ENCODE results near the gene SCFD2. TPM values are rescaled to one million over a fixed set of nuclear protein-coding genes. Genes with fewer than 3 reads are reported as not detected.

The SCFD2 gene
- total and polyA plus RNA-seq, 8 donors, result 11.4 to 26.6 (median 13.7) TPM

DNA sequence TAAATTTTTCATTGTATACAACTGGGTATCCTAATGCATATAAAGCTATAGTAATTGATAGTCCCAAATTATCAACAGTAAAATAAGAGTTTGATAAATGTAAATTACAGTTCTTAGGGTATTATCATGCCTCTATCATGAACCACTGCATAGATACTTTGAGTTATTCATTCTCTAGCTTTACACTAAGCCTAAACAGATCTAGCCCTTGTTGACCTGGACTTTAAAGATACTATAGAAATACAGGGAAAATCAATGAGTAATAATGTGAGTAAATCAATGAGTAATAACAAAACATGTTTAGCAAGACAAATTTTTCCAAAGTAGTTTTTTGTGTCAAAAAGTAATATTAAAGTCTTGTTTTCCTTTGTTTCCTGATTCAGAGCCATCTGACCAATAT is 228.4 kb downstream of the SCFD2 start:
- no peaks in the 10 kb centered on the region for H3K4me1 ChIP-seq
- no peak for DNase-seq
- ATAC-seq, result no peak
- TF ChIP-seq, protein P1, sequence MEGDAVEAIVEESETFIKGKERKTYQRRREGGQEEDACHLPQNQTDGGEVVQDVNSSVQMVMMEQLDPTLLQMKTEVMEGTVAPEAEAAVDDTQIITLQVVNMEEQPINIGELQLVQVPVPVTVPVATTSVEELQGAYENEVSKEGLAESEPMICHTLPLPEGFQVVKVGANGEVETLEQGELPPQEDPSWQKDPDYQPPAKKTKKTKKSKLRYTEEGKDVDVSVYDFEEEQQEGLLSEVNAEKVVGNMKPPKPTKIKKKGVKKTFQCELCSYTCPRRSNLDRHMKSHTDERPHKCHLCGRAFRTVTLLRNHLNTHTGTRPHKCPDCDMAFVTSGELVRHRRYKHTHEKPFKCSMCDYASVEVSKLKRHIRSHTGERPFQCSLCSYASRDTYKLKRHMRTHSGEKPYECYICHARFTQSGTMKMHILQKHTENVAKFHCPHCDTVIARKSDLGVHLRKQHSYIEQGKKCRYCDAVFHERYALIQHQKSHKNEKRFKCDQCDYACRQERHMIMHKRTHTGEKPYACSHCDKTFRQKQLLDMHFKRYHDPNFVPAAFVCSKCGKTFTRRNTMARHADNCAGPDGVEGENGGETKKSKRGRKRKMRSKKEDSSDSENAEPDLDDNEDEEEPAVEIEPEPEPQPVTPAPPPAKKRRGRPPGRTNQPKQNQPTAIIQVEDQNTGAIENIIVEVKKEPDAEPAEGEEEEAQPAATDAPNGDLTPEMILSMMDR (IDR thresholded peaks at IDR 0.05), result no peak
- no peaks in the 10 kb centered on the region for H3K9me3 ChIP-seq
- no peaks in the 10 kb centered on the region for H3K36me3 ChIP-seq
- no peak overlapping the region for H3K4me3 ChIP-seq
- intact Hi-C loops (cut with DNase I), result no loop called here
- no peak overlapping the region for H3K27ac ChIP-seq
- H3K27me3 ChIP-seq, result no peaks in the 10 kb centered on the region

DNA sequence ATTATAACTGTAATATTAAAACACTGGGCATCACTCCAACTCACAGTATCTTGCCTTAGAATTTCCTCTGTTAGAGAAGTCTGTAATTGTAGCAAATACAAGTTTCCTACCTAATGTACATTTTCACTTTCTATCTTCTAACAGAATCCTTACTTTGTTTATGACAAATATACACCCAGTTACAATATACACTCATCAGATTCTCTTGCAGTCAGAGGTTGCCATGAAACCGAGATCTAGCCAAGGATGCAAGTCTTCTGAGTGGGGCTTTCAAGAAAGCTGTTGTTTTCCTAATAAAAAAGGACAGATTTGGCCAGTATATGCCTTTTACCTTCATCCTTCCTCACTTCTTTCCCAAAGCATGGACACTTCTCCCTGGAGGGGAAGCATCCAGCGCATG is 228.9 kb downstream of the SCFD2 start:
- no peak for DNase-seq
- H3K36me3 ChIP-seq, result no peaks in the 10 kb centered on the region
- no peak overlapping the region for H3K4me3 ChIP-seq
- no peaks in the 10 kb centered on the region for H3K27me3 ChIP-seq
- intact Hi-C loops (cut with DNase I), result no loop called here
- H3K4me1 ChIP-seq, result no peaks in the 10 kb centered on the region
- ATAC-seq, result no peak
- H3K27ac ChIP-seq, result no peak overlapping the region
- H3K9me3 ChIP-seq, result no peaks in the 10 kb centered on the region
- TF ChIP-seq, protein P1 (IDR thresholded peaks at IDR 0.05), result no peak

DNA sequence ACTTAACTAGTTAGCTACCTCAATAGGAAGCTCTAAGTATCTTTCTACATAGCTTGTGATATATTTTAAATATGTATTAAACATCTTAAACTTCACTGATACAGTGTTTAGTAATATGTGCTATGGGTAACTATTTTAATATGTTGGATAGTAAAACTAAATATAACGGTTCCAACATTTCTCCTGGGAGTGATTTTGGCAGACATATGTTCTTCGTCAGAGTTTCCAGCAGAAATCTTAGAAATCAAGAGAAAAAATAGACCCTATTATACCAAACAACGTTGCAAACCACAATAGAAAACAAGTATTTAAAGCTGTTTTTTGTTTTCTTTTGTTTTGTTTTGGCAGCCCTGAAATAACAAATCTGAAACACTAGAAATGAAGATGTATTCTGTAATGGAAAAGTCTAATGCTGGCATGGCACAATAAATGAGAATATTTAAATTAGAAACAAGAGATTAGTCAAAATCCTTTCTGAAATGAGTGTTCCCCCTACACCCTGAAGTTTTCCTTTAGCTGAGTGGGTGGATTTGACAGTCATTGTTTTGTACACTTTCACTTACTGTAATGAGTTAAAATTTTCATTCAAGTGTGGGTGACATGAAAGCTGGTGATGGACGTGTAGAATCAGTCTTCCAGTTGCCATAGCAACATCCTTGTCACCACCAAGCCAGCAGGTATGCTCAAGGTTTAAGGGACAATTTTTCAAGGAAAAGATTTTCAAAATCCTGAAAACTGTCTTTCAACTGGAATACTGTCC is 233.5 kb downstream of the SCFD2 start:
- intact Hi-C loops (cut with DNase I), result no loop called here
- TF ChIP-seq, protein P1 (IDR thresholded peaks at IDR 0.05), result no peak
- no peak overlapping the region for H3K4me3 ChIP-seq
- H3K27ac ChIP-seq, result no peak overlapping the region
- no peaks in the 10 kb centered on the region for H3K36me3 ChIP-seq
- no peaks in the 10 kb centered on the region for H3K4me1 ChIP-seq
- peak in 2 of 4 donors; percentile 43 to 64 for DNase-seq
- no peaks in the 10 kb centered on the region for H3K9me3 ChIP-seq
- ATAC-seq, result no peak
- H3K27me3 ChIP-seq, result no peaks in the 10 kb centered on the region

DNA sequence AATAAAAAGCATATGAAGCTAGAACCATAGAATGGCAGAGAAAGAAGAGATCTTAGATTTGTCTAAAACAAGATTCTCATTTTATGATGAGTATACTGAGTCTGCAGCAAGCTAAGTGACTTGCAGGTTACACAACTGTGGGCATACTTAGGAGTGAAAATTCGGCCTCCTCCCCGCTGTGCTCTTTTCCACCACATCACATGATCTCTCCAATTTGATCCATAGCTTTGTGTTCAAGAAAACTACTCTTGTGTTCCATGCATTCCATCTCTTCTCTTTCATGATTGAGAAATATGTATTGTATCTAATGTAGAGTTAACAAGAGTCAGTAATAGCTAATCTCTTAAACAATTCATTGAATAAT is 234.3 kb downstream of the SCFD2 start:
- no peak overlapping the region for H3K4me3 ChIP-seq
- TF ChIP-seq, protein P1 (IDR thresholded peaks at IDR 0.05), result no peak
- intact Hi-C loops (cut with DNase I), result no loop called here
- no peaks in the 10 kb centered on the region for H3K4me1 ChIP-seq
- DNase-seq (no peak), ATAC-seq (no peak)
- H3K9me3 ChIP-seq, result no peaks in the 10 kb centered on the region
- H3K27me3 ChIP-seq, result no peaks in the 10 kb centered on the region
- no peaks in the 10 kb centered on the region for H3K36me3 ChIP-seq
- H3K27ac ChIP-seq, result no peak overlapping the region

DNA sequence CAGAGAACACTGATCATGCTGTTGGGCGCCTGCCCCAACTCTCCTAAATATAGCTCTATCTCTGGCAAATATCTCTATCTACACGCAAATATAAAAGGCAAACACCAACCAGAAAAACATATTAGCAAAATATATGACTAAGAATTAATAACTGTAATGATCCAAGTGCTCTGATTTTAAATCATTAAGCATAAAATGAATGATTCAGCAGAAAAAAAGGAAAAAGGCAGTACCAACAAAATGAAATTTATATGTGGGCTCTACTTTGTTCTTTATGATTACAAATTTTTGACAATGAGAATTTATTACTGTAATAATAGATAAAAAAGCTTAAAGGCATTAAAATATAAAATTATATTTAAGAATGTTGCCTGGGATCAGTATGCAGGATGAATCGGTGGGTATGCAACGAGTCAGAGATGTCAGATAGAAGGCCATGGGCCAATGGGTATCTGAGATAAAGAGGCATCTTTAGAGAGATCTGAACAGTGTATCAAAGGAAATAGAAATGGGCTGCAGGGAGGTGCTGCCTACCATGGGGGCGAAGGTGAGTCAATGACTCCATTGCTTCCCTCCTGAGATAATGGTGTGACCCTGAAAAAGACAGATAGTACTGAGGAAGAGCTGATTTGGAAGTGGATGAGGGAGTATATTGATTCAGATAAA is 234.8 kb downstream of the SCFD2 start:
- intact Hi-C loops (cut with DNase I), result no loop called here
- H3K9me3 ChIP-seq, result no peaks in the 10 kb centered on the region

More for the DNA sequence above, 234.8 kb downstream of the SCFD2 start:
- no peak overlapping the region for H3K27ac ChIP-seq
- no peaks in the 10 kb centered on the region for H3K36me3 ChIP-seq
- no peak for DNase-seq
- no peak overlapping the region for H3K4me3 ChIP-seq
- no peaks in the 10 kb centered on the region for H3K4me1 ChIP-seq
- no peak for ATAC-seq
- TF ChIP-seq, protein P1 (IDR thresholded peaks at IDR 0.05), result no peak
- H3K27me3 ChIP-seq, result no peaks in the 10 kb centered on the region

Data from left lung (tissue), 10 donors.